NCI-H345 treated with DMSO at 0.1 percent for 48 hours (cell line): ENCODE data around the gene EYS.
"Not testable (repeated sequence)": the region's sequence is repeated elsewhere in the genome, so short reads cannot be mapped to it uniquely, and the experiment has no call there.

Experiments used
- DNase-seq: peaks from one replicate; lab custom pipeline; 2025; ENCODE audit not compliant: unreplicated experiment; lab: John Stamatoyannopoulos, UW

EYS gene

DNA sequence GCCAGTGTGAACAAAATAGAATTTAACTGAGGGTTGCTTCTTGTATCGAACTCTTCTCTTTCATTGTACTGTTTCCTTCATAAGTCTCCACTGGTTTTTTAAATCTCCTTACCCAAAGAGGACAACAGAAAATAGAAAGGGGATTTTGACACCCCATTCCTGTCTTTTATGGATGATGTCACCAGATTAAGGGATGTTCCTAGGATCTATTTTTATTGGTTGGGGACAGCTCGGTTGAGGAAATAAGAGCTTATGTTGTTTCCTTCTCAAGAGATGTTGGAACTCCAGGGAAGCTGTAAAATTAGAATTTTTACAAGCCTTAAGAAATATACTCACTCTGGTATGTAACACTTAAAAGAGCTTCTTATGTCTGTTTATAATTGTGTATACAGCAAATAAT is 1900.0 kb downstream of the EYS start:
- no peak for DNase-seq

DNA sequence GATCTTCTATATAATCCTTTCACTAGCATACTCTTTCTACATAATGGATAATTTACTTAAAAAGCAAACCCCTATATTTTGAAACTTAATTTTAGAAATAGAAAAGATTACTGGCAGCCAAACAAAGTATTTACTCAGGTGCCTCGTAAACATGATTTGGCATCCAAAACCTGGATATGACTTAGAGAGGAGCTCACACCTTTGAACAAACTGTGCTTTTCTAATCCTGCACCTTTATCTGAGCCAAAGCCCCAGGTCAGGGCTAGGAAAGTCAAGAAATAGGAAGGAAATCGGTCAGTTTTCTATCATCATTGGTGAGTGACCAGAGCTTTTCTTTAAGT is 1900.5 kb downstream of the EYS start:
- no peak for DNase-seq

DNA sequence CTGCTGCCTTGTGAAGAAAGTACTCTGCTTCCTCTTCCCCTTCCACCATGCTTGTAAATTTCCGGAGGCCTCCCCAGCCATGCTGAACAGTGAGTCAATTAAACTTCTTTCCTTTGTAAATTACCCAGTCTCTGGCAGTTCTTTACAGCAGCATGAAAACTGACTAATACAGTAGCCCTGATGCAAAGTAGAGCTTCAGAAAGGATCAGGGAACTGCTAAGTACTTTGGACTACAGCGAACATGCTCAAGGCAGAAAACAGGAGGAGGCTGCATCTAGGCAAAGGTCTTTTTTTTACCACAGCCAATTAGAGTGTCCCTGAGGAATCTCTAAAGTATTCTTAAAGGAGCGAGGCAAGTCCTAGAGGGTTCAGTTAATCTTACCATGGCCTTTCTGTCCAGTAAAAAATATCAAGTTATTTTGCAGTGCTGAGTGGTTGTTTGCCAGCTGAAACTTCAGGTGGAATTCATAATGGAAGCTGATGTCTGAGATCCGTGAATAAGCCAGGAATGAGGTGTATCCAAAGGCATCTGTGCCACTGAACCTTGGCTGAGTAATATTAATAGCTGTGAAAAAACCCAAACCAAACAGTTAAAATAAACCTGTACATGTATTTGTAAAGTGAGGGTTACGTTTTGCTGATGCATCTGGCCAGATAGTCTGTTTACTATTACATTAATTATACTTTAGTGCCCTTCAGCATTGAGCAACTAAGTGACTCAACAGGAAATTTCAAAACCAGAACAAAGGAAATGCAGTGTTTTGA is 1901.0 kb downstream of the EYS start:
- DNase-seq = no peak

DNA sequence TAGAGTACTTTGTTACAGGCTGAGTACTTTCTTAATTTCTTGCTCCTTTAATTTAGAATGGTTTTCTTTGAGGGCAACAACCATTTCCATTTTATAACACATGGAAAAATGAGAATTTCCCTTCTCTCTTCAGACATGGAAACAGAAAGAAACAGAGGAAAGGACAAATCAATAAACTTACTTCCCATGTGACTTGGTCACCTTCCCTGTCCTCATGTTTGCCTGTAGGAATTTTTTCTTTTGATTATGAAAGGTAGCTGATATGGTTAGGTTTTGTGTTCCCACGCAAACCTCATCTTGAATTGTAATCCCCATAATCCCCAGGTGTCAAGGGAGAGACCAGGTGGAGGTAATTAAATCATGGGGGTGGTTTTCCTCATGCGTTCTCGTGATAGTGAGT is 1901.7 kb downstream of the EYS start:
- DNase-seq = no peak

DNA sequence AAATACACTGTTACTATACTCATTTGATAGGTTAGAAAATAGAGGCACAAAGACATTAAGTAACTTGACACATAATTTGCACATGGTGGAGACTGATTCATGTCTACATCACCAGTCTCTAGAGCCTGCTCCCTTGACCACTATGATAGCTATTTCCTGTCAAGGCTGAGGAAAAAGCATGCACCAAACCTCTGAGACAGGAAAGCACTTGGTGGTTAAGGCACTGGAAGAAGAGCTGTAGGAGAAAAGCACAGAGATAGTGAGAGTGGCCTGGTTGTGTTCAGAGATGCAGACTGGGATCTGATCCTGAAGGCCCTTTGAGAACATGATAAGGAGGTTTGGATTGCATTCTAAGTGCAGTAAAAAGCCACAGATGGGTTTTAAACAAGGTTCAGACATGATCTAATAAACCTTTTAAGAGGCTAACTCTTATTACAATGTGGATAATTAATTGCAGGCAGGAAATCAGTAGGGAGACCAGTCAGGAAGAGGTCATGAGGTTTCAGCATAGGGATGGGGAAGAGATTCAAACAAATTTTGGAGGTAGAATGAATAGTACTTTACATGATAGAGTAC is 1902.6 kb downstream of the EYS start:
- no peak for DNase-seq

DNA sequence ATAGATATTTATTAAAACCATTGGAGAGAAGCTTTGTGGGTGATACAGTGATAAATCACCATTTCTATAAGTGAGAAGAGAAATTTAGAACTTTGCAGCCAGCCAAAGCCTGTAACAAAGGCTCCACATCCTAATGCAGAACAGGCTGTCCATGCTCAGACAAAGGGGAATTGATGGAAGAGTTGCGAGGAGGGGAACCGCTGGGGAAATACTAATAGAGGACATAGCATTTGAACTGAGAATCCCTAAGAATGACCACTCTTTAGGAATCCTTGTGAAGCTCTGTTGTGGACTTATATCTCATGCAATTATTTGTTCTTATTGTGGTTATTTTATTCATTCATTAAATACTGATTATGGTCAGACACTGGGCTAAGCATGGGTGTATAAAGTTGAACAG is 1903.7 kb downstream of the EYS start:
- DNase-seq = no peak

DNA sequence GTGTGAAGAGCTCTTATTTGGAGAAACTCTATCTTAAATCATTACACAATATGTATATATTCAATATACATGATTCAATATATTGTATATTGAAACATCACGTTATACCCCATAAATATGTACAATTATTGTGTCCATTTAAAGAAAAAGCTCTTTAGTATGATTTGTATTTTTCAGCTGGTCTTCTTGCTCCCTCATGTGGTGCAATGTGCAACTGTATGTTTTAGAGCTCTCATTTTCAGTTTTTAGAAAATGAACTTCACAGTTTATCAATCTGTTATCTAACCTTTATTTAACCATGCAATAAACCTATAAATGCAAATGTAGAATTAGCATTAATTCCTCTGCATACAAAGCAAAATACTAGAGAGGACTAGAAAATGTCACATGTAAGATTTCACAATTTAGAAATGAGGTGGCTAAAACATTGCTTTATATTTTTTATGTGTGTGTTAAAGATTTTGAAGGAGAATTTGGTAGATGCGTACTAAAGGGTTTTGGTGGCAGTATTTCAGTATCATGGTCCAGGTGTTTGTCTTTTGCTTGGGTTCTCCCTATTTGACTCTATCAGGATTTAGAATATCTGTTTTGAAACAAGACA is 1904.3 kb downstream of the EYS start:
- DNase-seq = no peak

DNA sequence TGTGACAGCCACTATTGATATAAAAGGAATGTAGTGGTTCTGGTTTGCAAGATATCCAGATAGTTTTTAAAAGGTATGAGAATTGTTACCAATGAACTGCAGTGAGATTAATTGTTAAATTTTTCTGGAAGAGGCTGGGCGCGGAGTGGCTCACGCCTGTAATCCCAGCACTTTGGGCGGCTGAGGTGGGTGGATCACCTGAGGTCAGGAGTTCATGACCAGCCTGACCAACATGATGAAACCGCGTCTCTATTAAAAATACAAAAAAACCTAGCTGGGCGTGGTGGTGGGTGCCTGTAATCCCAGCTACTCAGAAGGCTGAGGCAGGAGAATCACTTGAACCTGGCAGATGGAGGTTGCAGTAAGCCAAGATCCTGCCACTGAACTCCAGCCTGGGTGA is 1906.6 kb downstream of the EYS start:
- DNase-seq = not testable (repeated sequence)

DNA sequence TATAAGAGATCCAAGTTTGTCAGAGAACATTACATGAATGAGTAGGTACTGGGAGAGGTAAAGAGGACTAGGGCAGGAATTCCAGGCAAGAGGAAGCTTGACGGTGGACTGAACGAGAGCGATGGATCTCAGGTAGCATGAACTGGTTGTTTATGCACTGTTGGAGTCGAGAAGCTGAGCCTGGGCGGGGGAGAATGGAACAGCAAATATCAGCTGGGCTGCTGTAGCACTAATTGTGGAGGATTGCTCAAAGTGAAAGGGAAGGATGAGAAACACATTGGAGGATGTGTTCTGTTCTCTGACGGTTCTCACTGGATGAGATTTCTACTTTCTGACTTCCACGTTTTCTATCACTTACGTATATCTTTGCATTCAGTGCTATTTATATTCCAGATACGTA is 1907.2 kb downstream of the EYS start:
- no peak for DNase-seq

DNA sequence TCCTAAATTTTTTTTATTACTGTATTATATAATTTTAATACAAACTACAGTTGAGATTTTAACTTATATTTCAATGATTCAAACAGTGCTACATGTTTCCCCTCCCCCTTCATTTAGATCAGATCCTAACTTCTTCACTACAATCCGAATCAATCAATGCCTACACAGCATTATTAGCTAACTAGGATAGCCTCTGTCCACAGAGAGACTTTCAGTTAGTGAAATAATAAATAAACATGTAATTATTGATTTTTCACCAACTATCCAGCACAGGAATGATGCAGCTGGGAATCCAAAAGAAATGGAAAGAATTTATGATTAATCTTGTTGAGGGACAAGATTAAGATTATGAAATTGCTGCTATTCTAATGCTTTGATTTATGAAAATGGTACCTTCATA is 1907.7 kb downstream of the EYS start:
- no peak for DNase-seq

DNA sequence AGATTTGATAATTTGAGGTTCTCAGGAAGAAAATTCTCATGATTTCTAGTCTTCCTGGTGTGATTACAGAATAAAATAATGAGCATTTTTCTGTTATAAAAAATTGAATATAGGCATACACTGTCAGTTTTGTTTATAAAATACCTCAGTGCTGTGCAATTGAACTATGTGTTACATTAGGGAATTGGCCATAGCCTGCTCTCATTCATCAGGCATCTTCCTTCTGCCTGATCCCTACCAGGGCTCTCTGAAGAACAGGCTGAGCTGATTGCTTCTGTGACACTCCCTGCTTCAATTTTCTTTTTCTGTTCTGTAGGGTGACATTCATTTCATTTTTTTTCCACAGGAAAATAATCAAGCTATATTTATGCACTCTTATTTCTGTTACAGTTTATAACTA is 1908.6 kb downstream of the EYS start:
- no peak for DNase-seq

DNA sequence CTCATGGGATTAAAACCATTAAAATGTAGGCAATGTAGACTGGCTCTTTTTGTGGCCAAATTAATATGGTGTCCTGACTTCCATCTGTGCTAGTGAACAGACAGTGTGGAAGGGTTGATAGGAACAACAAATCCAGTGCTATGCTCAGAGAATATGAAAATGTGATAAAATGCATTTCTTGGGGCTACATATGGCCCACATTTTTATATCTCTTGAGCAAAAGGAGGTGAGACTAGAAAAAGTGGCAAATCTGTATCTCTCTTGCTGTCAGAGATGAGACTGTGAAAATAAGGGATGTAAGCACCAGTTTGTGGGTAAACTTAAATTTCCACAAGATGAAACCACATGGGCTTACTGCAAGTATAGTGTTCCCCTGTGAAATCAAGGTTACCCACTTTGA is 1909.3 kb downstream of the EYS start:
- DNase-seq = no peak

DNA sequence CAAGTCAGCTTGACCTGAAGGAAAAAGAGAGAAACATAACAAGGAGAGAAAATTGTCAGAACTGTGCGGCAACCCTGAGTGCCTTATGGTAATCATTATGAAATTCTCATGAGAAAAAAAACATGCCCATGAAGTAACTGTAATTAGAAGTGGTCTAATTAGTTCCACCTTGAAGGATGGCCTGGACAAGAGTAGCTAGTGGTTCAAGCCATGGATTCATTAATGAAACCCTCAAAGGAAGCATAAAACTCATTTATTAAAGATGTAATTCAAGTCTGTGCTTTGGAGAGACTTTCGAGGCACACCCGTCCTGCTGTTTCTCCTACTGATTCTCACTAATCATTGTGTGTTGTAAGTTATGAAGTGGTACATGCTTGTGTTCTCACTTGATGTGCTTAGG is 1911.2 kb downstream of the EYS start:
- DNase-seq = no peak

DNA sequence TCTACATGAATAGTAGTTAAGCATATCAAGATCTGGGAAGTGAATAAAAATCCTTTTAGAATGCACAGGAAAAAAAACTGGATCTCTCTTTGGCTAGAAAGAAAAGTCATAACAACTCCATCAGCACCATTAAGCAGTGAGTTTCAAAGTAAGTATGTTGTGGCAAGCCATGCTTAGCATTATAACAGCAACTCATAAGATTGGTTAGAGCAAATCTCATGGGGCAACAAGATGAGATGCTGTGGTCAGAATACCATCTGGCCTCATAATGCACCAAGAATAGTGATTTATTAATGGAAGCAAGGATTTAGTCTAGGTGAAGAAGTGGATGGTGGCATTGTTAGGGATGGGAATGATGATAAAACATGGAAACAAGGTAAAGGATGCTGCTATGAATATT is 1912.0 kb downstream of the EYS start:
- DNase-seq = no peak

DNA sequence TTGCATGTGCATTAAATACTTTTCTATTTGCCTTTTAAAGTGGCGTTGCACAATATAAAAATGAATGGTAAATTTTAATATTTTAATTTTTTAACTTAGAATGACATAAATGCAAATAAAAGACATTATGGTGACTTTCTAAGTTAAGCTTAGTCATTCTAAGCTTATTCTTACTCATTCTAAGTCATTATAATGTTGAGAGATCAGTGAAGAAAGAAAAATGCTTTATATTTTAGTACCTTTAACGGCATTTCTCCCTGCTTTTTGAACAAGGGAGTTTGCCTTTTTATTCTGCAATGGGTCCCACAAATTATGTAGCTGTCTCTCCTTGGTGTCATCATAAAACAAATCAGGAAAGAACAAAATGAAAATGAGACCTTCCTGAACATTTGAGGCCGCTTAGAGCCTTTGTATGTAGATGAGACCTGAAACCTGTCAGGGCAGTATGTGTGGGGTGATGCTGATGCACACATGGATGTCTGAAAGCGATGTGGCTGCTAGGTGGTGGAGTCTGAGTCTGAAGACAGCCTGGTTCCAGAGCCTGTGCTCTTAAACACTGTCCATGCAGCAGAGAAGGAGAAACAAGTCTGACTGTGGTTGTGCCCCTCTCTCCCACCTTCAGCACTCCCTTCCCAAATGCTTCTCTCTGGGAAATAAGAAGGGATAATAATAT is 1913.4 kb downstream of the EYS start:
- DNase-seq = no peak

DNA sequence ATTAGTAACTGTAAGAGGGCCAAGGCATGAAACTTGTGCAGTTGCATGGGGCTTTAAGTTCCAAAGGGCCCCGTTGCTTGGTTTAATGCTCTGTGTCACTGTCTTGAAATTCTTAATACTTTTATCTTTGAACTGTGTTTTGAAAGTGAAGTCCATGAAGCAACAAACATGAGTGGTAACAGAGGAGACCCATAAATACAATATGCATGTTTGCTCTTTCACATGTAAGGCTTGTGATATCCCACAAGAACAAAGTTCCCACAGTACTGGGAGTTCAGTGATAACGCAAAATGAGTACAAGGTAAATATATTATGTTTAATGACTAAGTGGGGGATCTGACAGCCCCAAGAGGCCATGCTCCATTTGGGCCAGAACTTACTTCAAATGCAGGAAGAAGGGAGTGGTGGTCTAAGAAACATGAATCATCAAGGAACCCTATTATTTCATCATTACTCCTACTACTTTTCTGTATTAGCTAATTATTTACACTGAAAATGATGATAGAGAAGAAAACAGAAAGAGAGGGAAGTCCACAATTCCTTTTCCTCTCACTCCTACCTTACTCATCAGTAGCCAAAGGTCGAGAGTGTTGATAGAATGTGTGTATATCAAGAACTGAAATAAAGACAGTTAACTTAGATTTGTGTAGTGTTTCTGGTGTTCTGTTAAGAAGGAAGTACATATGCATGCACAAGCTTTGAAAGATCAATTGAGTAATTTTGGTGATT is 1914.1 kb downstream of the EYS start:
- no peak for DNase-seq

DNA sequence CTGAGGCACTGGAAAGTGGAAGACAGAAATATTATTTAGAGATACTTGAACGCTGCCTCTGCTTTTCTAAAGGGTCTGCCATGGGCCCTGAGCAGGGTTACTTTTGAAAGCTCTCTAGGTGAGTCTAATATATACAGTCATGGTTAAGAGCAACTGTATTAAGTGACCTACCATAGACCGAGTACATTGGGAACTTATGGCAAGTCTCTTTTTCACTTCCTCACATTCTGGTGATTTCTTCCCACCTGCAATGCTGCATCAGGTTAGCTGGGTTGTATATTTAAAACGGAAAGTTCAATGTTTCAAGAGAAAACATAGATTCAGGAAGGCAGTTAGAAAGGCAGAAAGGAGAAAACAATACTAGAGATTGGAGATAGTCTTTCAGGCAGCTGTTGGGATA is 1916.7 kb downstream of the EYS start:
- DNase-seq = no peak

DNA sequence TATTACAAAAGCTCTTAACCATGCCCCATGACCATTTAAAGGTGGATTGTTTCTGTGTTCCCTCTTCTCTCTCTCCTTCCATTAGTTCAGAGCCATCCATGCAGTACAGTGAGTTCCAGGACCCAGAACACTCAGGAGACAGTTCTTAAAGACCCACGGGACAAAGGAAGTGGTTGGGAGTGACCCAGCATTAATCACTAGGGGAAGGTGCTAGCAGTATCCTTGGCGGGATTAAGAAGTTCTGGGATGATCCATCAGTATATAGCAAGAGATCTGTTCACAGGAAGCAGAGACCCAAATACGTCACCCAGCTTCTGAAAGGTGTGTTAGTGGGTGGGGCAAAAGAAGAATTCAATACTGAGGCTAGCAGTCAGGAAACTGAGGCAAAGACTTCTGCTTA is 1917.3 kb downstream of the EYS start:
- no peak for DNase-seq

DNA sequence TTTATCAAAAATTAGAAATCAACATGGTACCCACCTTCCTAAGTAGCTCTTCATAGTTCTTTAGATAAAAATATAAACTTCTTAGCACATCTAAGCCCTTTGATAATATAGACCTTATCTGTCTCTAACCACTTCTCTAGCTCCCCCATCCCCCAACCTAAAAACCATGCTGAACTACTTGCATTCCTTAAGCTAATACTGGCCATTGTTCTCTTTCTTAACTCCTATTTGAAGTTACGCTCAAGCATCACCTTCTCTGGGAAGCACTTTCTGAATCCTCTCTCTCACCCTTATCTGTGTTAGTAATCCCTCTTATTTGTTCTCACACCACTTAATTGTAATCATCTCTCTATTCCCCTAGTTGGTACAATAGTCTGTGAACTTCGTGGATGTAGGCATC is 1918.5 kb downstream of the EYS start:
- DNase-seq = no peak

DNA sequence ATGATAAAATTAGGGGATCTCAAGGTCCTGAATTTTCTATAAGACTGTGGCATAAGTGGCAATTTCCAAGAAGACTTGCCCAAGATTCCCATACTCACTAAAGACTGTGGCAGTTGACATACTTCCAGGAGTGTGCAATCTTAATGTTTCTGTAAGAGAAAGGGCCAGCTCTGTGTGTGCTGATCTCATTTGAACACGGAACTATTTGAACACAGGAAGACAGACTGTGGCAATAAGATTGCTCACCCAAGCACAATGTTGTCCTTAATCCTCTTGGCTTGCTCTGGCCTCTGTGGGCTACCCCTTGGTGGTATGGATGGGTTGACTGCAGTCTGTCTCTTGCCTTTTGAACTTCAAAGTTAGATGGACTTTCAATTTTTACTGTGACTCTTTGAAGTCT is 1920.0 kb downstream of the EYS start:
- no peak for DNase-seq

DNA sequence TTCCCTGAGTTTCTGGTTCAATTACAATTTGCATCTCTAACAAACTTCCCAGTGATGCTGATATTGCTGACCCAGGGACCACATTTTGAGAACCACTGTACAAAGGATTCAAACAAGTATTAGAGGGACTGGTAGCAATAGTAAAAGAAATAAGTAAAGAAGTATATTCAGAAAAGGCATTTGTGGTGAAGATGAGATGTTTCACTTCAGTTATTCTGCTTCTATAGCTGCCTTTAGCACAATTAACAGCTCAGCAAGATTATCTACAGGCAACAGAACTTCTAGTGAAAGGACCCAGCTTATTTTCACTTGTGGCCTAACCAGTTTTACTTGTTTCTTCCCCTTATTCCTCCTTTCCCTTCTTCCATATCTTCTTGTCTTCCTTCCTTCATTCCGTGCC is 1922.0 kb downstream of the EYS start:
- DNase-seq = no peak

DNA sequence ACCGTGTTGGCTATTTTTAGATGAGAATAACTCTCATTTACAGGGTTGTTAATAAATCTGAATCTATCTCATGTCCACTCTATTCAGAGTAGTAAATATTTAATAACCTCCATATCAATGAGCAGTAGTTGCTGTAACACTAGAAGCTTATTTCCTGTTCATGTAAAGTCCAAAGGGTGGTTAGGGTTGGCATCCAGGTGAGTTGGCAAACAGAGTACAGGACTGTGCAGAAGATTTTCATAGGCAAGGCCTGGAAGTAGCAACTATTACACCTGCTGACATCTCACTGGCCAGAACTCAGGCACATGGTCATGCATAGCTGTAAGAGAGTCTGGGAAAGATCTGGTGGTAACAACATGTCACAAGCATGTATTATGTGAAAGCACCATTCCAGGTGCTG is 1923.9 kb downstream of the EYS start:
- no peak for DNase-seq
